Activated CD4-positive, alpha-beta memory T cell treated with anti-CD3 and anti-CD28 coated beads, Interleukin-2, amount 10 ng/mL, durations not matched to agents 7 days and 5 days (primary cell): ENCODE results near the gene TDRD9. TPM values are rescaled to one million over a fixed set of nuclear protein-coding genes. Genes with fewer than 3 reads are reported as not detected.

Experiments used
- CTCF ChIA-PET: fragments of 350-600 bp; sonication (Branson Sonifier 250); formaldehyde crosslinking; loops from one replicate; lab custom pipeline; 2021; ENCODE audit warnings: antibody characterized with exemption, inconsistent platforms; lab: Charles Lee
- POLR2A ChIA-PET: fragments of 350-600 bp; sonication (Branson Sonifier 250); formaldehyde crosslinking; loops from one replicate; lab custom pipeline; 2021; ENCODE audit warnings: antibody characterized with exemption; lab: Charles Lee
- DNase-seq: peaks from one replicate; pipeline ENCODE4 v3.0.0-alpha.2; 2020
- H3K27ac Mint-ChIP-seq: one replicate; pipeline ENCODE4 v1.8.0; 2021; ENCODE audit warnings: mild to moderate bottlenecking, mixed read lengths
- H3K27me3 Mint-ChIP-seq: one replicate; pipeline ENCODE4 v1.8.0; 2021; ENCODE audit warnings: mixed read lengths
- H3K36me3 Mint-ChIP-seq: one replicate; pipeline ENCODE4 v1.8.0; 2021; ENCODE audit warnings: low read depth, mixed read lengths
- H3K4me1 Mint-ChIP-seq: one replicate; pipeline ENCODE4 v1.8.0; 2021; ENCODE audit warnings: mixed read lengths
- H3K4me3 Mint-ChIP-seq: one replicate; pipeline ENCODE4 v1.8.0; 2021; ENCODE audit warnings: mild to moderate bottlenecking, mixed read lengths
- H3K9me3 Mint-ChIP-seq: one replicate; pipeline ENCODE4 v1.8.0; 2021; ENCODE audit warnings: mixed read lengths
- total RNA-seq, 2 experiments: library from RNA; stranded (reverse); gene quantifications; one replicate each; pipeline ENCODE4 v1.2.3, GENCODE V29; 2021

Gene TDRD9
- total RNA-seq, 2 experiments from 2014 or later = 0.08 to 0.13 TPM

- DNase-seq = no peak
- H3K4me1 Mint-ChIP-seq = peaks cover 16% of the 10 kb centered on the region
- H3K36me3 Mint-ChIP-seq = no peaks in the 10 kb centered on the region
- H3K4me3 Mint-ChIP-seq = no peak overlapping the region
- POLR2A ChIA-PET = no interaction called here
- CTCF ChIA-PET = no interaction called here
- no peak overlapping the region for H3K27ac Mint-ChIP-seq
- peaks cover 6% of the 10 kb centered on the region for H3K27me3 Mint-ChIP-seq
- no peaks in the 10 kb centered on the region for H3K9me3 Mint-ChIP-seq
Observed at GRCh38 chr14:104081951-104082464, 153.8 kb downstream of the TDRD9 start.

- Mint-ChIP-seq H3K27ac (no peak overlapping the region), H3K4me3 (no peak overlapping the region), H3K4me1 (peaks cover 8% of the 10 kb centered on the region), H3K9me3 (no peaks in the 10 kb centered on the region), H3K36me3 (no peaks in the 10 kb centered on the region), H3K27me3 (peaks cover 6% of the 10 kb centered on the region)
- ChIA-PET CTCF (interaction anchor here (1.0 kb wide), 1 partner anchor 11 kb away, joined by 3 read pairs; no protein-coding TSS in a partner anchor), POLR2A (no interaction called here)
- no peak for DNase-seq
Observed at GRCh38 chr14:104082807-104083206, 154.6 kb downstream of the TDRD9 start.

GRCh38 chr14:104084251-104085002 lies 156.2 kb downstream of the TDRD9 start:
- Mint-ChIP-seq H3K27ac (no peak overlapping the region), H3K4me1 (no peaks in the 10 kb centered on the region), H3K9me3 (no peaks in the 10 kb centered on the region), H3K36me3 (no peaks in the 10 kb centered on the region), H3K4me3 (no peak overlapping the region), H3K27me3 (peaks cover 6% of the 10 kb centered on the region)
- CTCF ChIA-PET = no interaction called here
- POLR2A ChIA-PET = no interaction called here
- no peak for DNase-seq

- ChIA-PET CTCF (interaction anchor here (3.8 kb wide), 1 partner anchor 7 kb away, joined by 9 read pairs; no protein-coding TSS in a partner anchor), POLR2A (no interaction called here)
- Mint-ChIP-seq H3K4me3 (no peak within 1 kb of the TSS), H3K9me3 (no peaks in the 10 kb centered on the region), H3K4me1 (no peaks in the 10 kb centered on the region), H3K27me3 (peaks cover 6% of the 10 kb centered on the region), H3K27ac (no peak within 1 kb of the TSS), H3K36me3 (no peaks in the 10 kb centered on the region)
- DNase-seq = no peak
Observed at GRCh38 chr14:104085032-104085888, 157.0 kb downstream of the TDRD9 start, which contains the start of gene ASPG. Gene ASPG (plus strand): TSS chr14:104085700. CDS start chr14:104085771, 71 bp downstream.

GRCh38 chr14:104085889-104086201 lies 157.6 kb downstream of the TDRD9 start:
- Mint-ChIP-seq H3K36me3 (no peaks in the 10 kb centered on the region), H3K4me1 (no peaks in the 10 kb centered on the region), H3K27me3 (peaks cover 6% of the 10 kb centered on the region), H3K4me3 (no peak overlapping the region), H3K27ac (no peak overlapping the region), H3K9me3 (no peaks in the 10 kb centered on the region)
- DNase-seq = no peak
- ChIA-PET CTCF (interaction anchor here (3.8 kb wide), 1 partner anchor 8 kb away, joined by 9 read pairs; no protein-coding TSS in a partner anchor), POLR2A (no interaction called here)

GRCh38 chr14:104086210-104086660 lies 158.0 kb downstream of the TDRD9 start:
- Mint-ChIP-seq H3K27ac (no peak overlapping the region), H3K9me3 (no peaks in the 10 kb centered on the region), H3K27me3 (peaks cover 6% of the 10 kb centered on the region), H3K4me3 (no peak overlapping the region), H3K36me3 (no peaks in the 10 kb centered on the region), H3K4me1 (no peaks in the 10 kb centered on the region)
- no peak for DNase-seq
- ChIA-PET CTCF (interaction anchor here (3.8 kb wide), 1 partner anchor 8 kb away, joined by 9 read pairs; no protein-coding TSS in a partner anchor), POLR2A (no interaction called here)

GRCh38 chr14:104086661-104087461 lies 158.6 kb downstream of the TDRD9 start:
- DNase-seq = no peak
- Mint-ChIP-seq H3K27me3 (peaks cover 6% of the 10 kb centered on the region), H3K36me3 (no peaks in the 10 kb centered on the region), H3K4me1 (no peaks in the 10 kb centered on the region), H3K9me3 (no peaks in the 10 kb centered on the region), H3K27ac (no peak overlapping the region), H3K4me3 (no peak overlapping the region)
- ChIA-PET CTCF (interaction anchor here (1.3 to 3.8 kb wide), 2 partner anchors 9 to 10 kb away, joined by 4 to 9 read pairs; no protein-coding TSS in a partner anchor), POLR2A (no interaction called here)

- Mint-ChIP-seq H3K27me3 (peaks cover 6% of the 10 kb centered on the region), H3K4me3 (no peak overlapping the region), H3K4me1 (no peaks in the 10 kb centered on the region), H3K9me3 (no peaks in the 10 kb centered on the region), H3K27ac (no peak overlapping the region), H3K36me3 (no peaks in the 10 kb centered on the region)
- no peak for DNase-seq
- ChIA-PET POLR2A (no interaction called here), CTCF (interaction anchor here (1.3 to 3.8 kb wide), 2 partner anchors 9 to 10 kb away, joined by 4 to 9 read pairs; no protein-coding TSS in a partner anchor)
Observed at GRCh38 chr14:104087505-104087904, 159.2 kb downstream of the TDRD9 start.

GRCh38 chr14:104087981-104088850 lies 160.0 kb downstream of the TDRD9 start:
- H3K4me3 Mint-ChIP-seq = no peak overlapping the region
- DNase-seq = no peak
- H3K36me3 Mint-ChIP-seq = no peaks in the 10 kb centered on the region
- POLR2A ChIA-PET = no interaction called here
- H3K27me3 Mint-ChIP-seq = peaks cover 6% of the 10 kb centered on the region
- CTCF ChIA-PET = interaction anchor here (1.3 to 3.8 kb wide), 3 partner anchors 8 to 12 kb away, joined by 3 to 9 read pairs (median 4); no protein-coding TSS in a partner anchor
- H3K4me1 Mint-ChIP-seq = no peaks in the 10 kb centered on the region
- no peak overlapping the region for H3K27ac Mint-ChIP-seq
- H3K9me3 Mint-ChIP-seq = no peaks in the 10 kb centered on the region

GRCh38 chr14:104090071-104090748 lies 162.0 kb downstream of the TDRD9 start:
- Mint-ChIP-seq H3K27ac (no peak overlapping the region), H3K4me1 (peaks cover 4% of the 10 kb centered on the region), H3K4me3 (no peak overlapping the region), H3K27me3 (peaks cover 1% of the 10 kb centered on the region), H3K36me3 (no peaks in the 10 kb centered on the region), H3K9me3 (no peaks in the 10 kb centered on the region)
- ChIA-PET CTCF (no interaction called here), POLR2A (no interaction called here)
- DNase-seq = no peak
